K562 (cell line): ENCODE measurements around the gene LBHD2. TPM values are rescaled to one million over a fixed set of nuclear protein-coding genes. Genes with fewer than 3 reads are reported as not detected.

Experiments
- ATAC-seq: fragments of 200-7000 bp; cut with Tn5 transposase; 3 replicates; pipeline ENCODE4 v1.9.1; 2020; ENCODE audit warnings: moderate library complexity
- BruUV-seq: library from RNA; stranded (reverse); fragments of 400-500 nt; replicated peaks from 2 replicates; lab custom pipeline; 2021; lab: Mats Ljungman, UMichigan
- CTCF ChIA-PET: fragments of 300-600 bp; formaldehyde crosslinking; extraction: SDS; loops from one replicate; lab custom pipeline; 2021; ENCODE audit warnings: low intra/inter-chr PET ratio; lab: Yijun Ruan, JAX
- POLR2A ChIA-PET: fragments of 300-600, 350-650 bp; sonication (Branson Sonifier 250); formaldehyde crosslinking; extraction: SDS; loops from one replicate; lab custom pipeline; 2021; ENCODE audit warnings: antibody characterized with exemption, inconsistent platforms; lab: Yijun Ruan, JAX
- DNase-seq, 4 experiments: peaks; one replicate each; pipeline versions ENCODE4 v3.0.0 to v3.0.0-alpha.2; 2011 to 2018; ENCODE audit warnings: low spot score in 3 of 4, mixed read lengths in 3 of 4; ENCODE audit errors: extremely low read depth in 1 of 4
- FAIRE-seq: peaks from 2 replicates; lab custom pipeline; 2011; peaks lifted over from hg19 to GRCh38; lab: Jason Lieb, UNC
- H2AFZ ChIP-seq: 2 replicates; pipeline ENCODE4 v1.6.0; 2011; ENCODE audit warnings: low read depth, low read length, control low read depth, inconsistent platforms
- H3K27ac ChIP-seq: fragments of 200-600 bp; 3 replicates; pipeline ENCODE4 v1.8.0; 2011; ENCODE audit warnings: low read depth, mild to moderate bottlenecking, control low read depth, inconsistent platforms, low read length, moderate library complexity, mixed read lengths; ENCODE audit errors: extremely low read depth
- H3K27me3 ChIP-seq, 2 experiments: fragments of 300-600 bp in 1 of 2; 2 replicates in 1 of 2; 3 replicates in 1 of 2; pipeline versions ENCODE4 v1.6.0 to v1.8.0; 2011; ENCODE audit warnings: inconsistent platforms in 2 of 2, low read length in 2 of 2, mild to moderate bottlenecking in 1 of 2, mixed read lengths in 1 of 2, moderate library complexity in 1 of 2; ENCODE audit not compliant: control insufficient read depth in 2 of 2, insufficient read depth in 2 of 2
- H3K36me3 ChIP-seq: fragments of 300-600 bp; 3 replicates; pipeline ENCODE4 v1.8.0; 2011; ENCODE audit warnings: mild to moderate bottlenecking, low read length, inconsistent platforms; ENCODE audit not compliant: control insufficient read depth, insufficient read depth
- H3K4me1 ChIP-seq, 2 experiments: fragments of 200-600 bp in 1 of 2; replicated peaks in 1 of 2; 2 replicates in 1 of 2; 3 replicates in 1 of 2; pipeline versions ENCODE4 v1.5.1 to v1.8.0; 2011; ENCODE audit warnings: inconsistent platforms in 2 of 2, low read length in 2 of 2, mild to moderate bottlenecking in 1 of 2, mixed read lengths in 1 of 2, moderate library complexity in 1 of 2; ENCODE audit not compliant: control insufficient read depth in 2 of 2, insufficient read depth in 2 of 2
- H3K4me2 ChIP-seq: 2 replicates; pipeline ENCODE4 v1.6.1; 2011; ENCODE audit warnings: low read length, control low read depth, inconsistent platforms, mixed read lengths; ENCODE audit not compliant: insufficient read depth
- H3K4me3 ChIP-seq: fragments of 200-600 bp; sonication (generic), shearing (Covaris generic); 2 replicates; pipeline ENCODE4 v1.5.1; 2016; ENCODE audit warnings: control low read depth, inconsistent platforms
- H3K79me2 ChIP-seq: fragments of 200-600 bp; 3 replicates; pipeline ENCODE4 v1.8.0; 2011; ENCODE audit warnings: low read length, inconsistent platforms; ENCODE audit not compliant: control insufficient read depth, insufficient read depth
- H3K9ac ChIP-seq, 2 experiments: 2 replicates each; pipeline versions ENCODE4 v1.6.0 to v1.6.1; 2011; ENCODE audit warnings: low read depth in 2 of 2, low read length in 2 of 2, control low read depth in 1 of 2, inconsistent platforms in 1 of 2, mild to moderate bottlenecking in 1 of 2, mixed read lengths in 1 of 2; ENCODE audit not compliant: insufficient read depth in 1 of 2
- H3K9me1 ChIP-seq: one replicate; pipeline ENCODE4 v1.6.0; 2011; ENCODE audit warnings: inconsistent platforms, mild to moderate bottlenecking, low read length, moderate library complexity; ENCODE audit not compliant: control insufficient read depth, insufficient read depth
- H3K9me3 ChIP-seq: replicated peaks from 2 replicates; pipeline ENCODE4 v1.5.1; 2011; ENCODE audit warnings: low read depth, low read length, inconsistent platforms; ENCODE audit not compliant: control insufficient read depth, insufficient read depth
- H4K20me1 ChIP-seq: replicated peaks from 2 replicates; pipeline ENCODE4 v1.6.1; 2011; ENCODE audit warnings: low read length, inconsistent platforms, mixed read lengths; ENCODE audit not compliant: control insufficient read depth, insufficient read depth
- BRF1 ChIP-seq: IDR thresholded peaks from 3 replicates; pipeline ENCODE4 v1.6.1; 2011; ENCODE audit warnings: borderline replicate concordance, mild to moderate bottlenecking; ENCODE audit not compliant: insufficient read length; ENCODE audit errors: extremely low read depth
- CREM ChIP-seq: IDR thresholded peaks from 2 replicates; pipeline ENCODE4 v1.6.1; 2014; ENCODE audit warnings: antibody characterized with exemption, low read depth
- ZFX ChIP-seq: sonication (generic); formaldehyde crosslinking; IDR thresholded peaks from 2 replicates; pipeline ENCODE4 v1.8.0; 2022; ENCODE audit warnings: mild to moderate bottlenecking, missing genetic modification reagents, moderate library complexity
- ZNF175 ChIP-seq: fragments of 200-800 bp; sonication (Bioruptor generic); IDR thresholded peaks from 2 replicates; pipeline ENCODE4 v1.6.1; 2016; ENCODE audit warnings: low read depth, mild to moderate bottlenecking, missing genetic modification characterization, missing compliant biosample characterization
- WGBS: fragments of 100-300 bp; shearing (Covaris generic); methylation state at CpG from one replicate; pipeline ENCODE4 v1.1.6; 2016; ENCODE audit warnings: low coverage, mixed read lengths; ENCODE audit not compliant: insufficient coverage; ENCODE audit errors: missing lambda C conversion rate; 5-methylcytosine and 5-hydroxymethylcytosine counted together
- in situ Hi-C: fragments of 300-500 bp; cut with MboI; formaldehyde crosslinking; loops from 4 replicates; pipeline ENCODE4 v1.15.0; 2018; ENCODE audit warnings: inconsistent platforms, mixed read lengths
- intact Hi-C: fragments of 100-400 bp; cut with micrococcal nuclease; formaldehyde crosslinking; loops from 2 replicates; pipeline ENCODE4 v1.14.2; 2022
- polyA plus RNA-seq, 8 experiments: library from polyadenylated mRNA; depleted of rRNA in 4 of 8; stranded (reverse) in 5 of 8; unstranded in 3 of 8; fragments of >200 nt; fragmentation: Nextera tagmentation in 2 of 8; fragmentation: Illumina TruSeq in 1 of 8; extraction: Ambion mirVana in 2 of 8; extraction: Trizol in 1 of 8; gene quantifications; 2 replicates each; pipeline versions ENCODE4 v1.2.1 to v1.2.3, GENCODE V29; 2011 to 2014; ENCODE audit warnings: inconsistent platforms in 1 of 8, missing spikeins in 1 of 8
- total RNA-seq, 7 experiments: library from RNA; depleted of rRNA in 6 of 7; stranded (reverse); fragments of >200 nt in 6 of 7; fragmentation: Illumina TruSeq in 2 of 7; extraction: Trizol in 2 of 7; gene quantifications; 2 replicates each; pipeline versions ENCODE4 v1.2.1 to v1.2.3, GENCODE V29; 2011 to 2021; ENCODE audit warnings: low replicate concordance in 1 of 7

The LBHD2 gene
- total and polyA plus RNA-seq, 9 of the 15 experiments (the other 6 are each of a cell fraction or from before 2014, with no cell fraction given), result not detected

- peak overlapping the region; percentile 26 for H2AFZ ChIP-seq
- TSS peak; percentile 75 for BruUV-seq
- no peak for TF ChIP-seq BRF1
- TF ChIP-seq CREM, result peak; percentile 41; the same call in 1 of the 2 replicates
- 0 out of 2 replicates have a peak, but pooled peaks have one; percentile 23 for TF ChIP-seq ZFX (CRISPR knock-in tag)
- TF ChIP-seq ZNF175 (CRISPR knock-in tag), result no peak
- ChIA-PET POLR2A (interaction anchor here (0.6 to 1.0 kb wide), 3 partner anchors 18 to 114 kb away, joined by 3 to 4 read pairs (median 3); no protein-coding TSS in a partner anchor), CTCF (no interaction called here)
- no peaks in the 10 kb centered on the region for H3K36me3 ChIP-seq
- H3K4me3 ChIP-seq, result peak overlapping the region; percentile 55
- no peaks in the 10 kb centered on the region for H3K27me3 ChIP-seq
- in situ Hi-C loops (no loop called here), intact Hi-C loops (no loop called here)
- H3K79me2 ChIP-seq, result peaks cover 32% of the 10 kb centered on the region
- peak overlapping the region in 1 of 2 experiments; percentile 49; a peak in 2 of 4 replicates for H3K9ac ChIP-seq
- peak in 1 of 4 experiments; percentile 37 for DNase-seq
- H3K27ac ChIP-seq, result peak overlapping the region; percentile 1; the same call in 2 of the 3 replicates
- 22% methylated on average over 8 of the region's 8 CpGs for WGBS
- peak overlapping the region; percentile 73 for H3K4me2 ChIP-seq
- H3K9me3 ChIP-seq, result no peaks in the 10 kb centered on the region
- peaks cover 14 to 26% of the 10 kb centered on the region in 2 experiments; a peak in 4 of 5 replicates for H3K4me1 ChIP-seq
- no peak for FAIRE-seq
- H3K9me1 ChIP-seq, result no peaks in the 10 kb centered on the region
- 0 out of 3 replicates have a peak, but pooled peaks have one; percentile 4 for ATAC-seq
- no peaks in the 10 kb centered on the region for H4K20me1 ChIP-seq
Measured at GRCh38 chr14:103055695-103056094, 28.3 kb upstream of the LBHD2 start.
